ENCODE data around the gene MYMX. TPM values are rescaled to one million over a fixed set of nuclear protein-coding genes. Genes with fewer than 3 reads are reported as not detected.

The MYMX gene
- total and polyA plus RNA-seq, 2 of the 13 experiments (the other 11 are each of a cell fraction or from before 2014, with no cell fraction given), result not detected

DNA sequence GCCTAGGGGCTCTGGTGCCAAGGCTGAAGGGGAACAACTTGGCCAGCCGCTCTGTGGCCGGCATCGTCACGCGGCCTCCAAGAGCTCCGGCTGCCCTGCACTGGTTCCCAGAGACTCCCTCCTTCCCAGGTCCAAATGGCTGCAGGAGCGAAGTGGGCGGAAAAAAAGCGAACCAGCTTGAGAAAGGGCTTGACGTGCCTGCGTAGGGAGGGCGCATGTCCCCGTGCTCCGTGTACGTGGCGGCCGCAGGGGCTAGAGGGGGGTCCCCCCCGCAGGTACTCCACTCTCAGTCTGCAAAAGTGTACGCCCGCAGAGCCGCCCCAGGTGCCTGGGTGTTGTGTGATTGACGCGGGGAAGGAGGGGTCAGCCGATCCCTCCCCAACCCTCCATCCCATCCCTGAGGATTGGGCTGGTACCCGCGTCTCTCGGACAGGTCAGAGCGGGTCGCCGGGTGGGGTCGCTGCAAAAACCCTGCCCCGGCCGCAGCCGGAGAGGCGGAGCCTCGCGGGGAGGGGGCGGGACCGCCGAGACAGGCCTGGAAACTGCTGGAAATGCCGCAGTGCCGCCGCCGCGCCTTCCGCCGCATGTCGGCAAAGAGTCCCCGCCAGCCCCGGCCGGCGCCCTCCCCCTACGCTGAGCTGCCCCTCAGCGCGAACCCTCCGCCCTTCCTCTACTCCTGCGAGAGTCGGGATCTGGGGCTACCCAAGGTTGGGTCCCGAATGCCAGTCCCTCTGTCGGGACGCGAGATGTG, 29.4 kb downstream of the MYMX start (continued):
- TF ChIP-seq PCBP1 (IDR thresholded peaks at IDR 0.05; ENCODE audit: borderline replicate concordance, low read depth, low read length) (peak; percentile 99), ZNF441 (CRISPR knock-in tag; IDR thresholded peaks at IDR 0.05; ENCODE audit: borderline replicate concordance) (peak; percentile 51), ZBTB7A (CRISPR knock-in tag; IDR thresholded peaks at IDR 0.05) (no peak; the same call in 1 of the 2 replicates), ONECUT2 (CRISPR knock-in tag; IDR thresholded peaks at IDR 0.05) (peak; percentile 41; the same call in 1 of the 2 replicates), ZMAT3 (CRISPR knock-in tag; conservative IDR thresholded peaks at IDR 0.05) (peak; percentile 19; the same call in 1 of the 2 replicates), ZNF317 (CRISPR knock-in tag; IDR thresholded peaks at IDR 0.05) (no peak; the same call in 1 of the 2 replicates), NR3C1 (CRISPR knock-in tag; IDR thresholded peaks at IDR 0.05) (no peak), TBP (CRISPR knock-in tag; IDR thresholded peaks at IDR 0.05) (no peak; the same call in 1 of the 2 replicates), KLF11 (CRISPR knock-in tag; IDR thresholded peaks at IDR 0.05) (peak; percentile 64; the same call in 1 of the 2 replicates), ZSCAN30 (CRISPR knock-in tag; IDR thresholded peaks at IDR 0.05) (peak; percentile 88; the same call in 1 of the 2 replicates), MXD4 (CRISPR knock-in tag; IDR thresholded peaks at IDR 0.05) (peak; percentile 68; the same call in 1 of the 2 replicates), NFKBIZ (CRISPR knock-in tag; IDR thresholded peaks at IDR 0.05) (no peak), REPIN1 (CRISPR knock-in tag; IDR thresholded peaks at IDR 0.05; ENCODE audit: borderline replicate concordance, low read depth) (peak; percentile 90), FOXC1 (CRISPR knock-in tag; IDR thresholded peaks at IDR 0.05; ENCODE audit: borderline replicate concordance) (no peak), ZNF224 (CRISPR knock-in tag; IDR thresholded peaks at IDR 0.05) (no peak; the same call in 1 of the 2 replicates), ZNF747 (CRISPR knock-in tag; IDR thresholded peaks at IDR 0.05; ENCODE audit: borderline replicate concordance) (peak; percentile 65), SIX4 (CRISPR knock-in tag; IDR thresholded peaks at IDR 0.05) (no peak), PRMT3 (CRISPR knock-in tag; IDR thresholded peaks at IDR 0.05; ENCODE audit: borderline replicate concordance, low read depth) (no peak), SNAI1 (CRISPR knock-in tag; IDR thresholded peaks at IDR 0.05; ENCODE audit: borderline replicate concordance) (peak; percentile 86), MIXL1 (CRISPR knock-in tag; IDR thresholded peaks at IDR 0.05) (peak; percentile 9), TGIF2 (CRISPR knock-in tag; IDR thresholded peaks at IDR 0.05) (peak; percentile 58; the same call in 1 of the 2 replicates), EED (CRISPR knock-in tag; IDR thresholded peaks at IDR 0.05) (peak; percentile 7; the same call in 1 of the 2 replicates), POLR2AphosphoS5 (IDR thresholded peaks at IDR 0.05; ENCODE audit: low read depth, low read length) (peak; percentile 70), GFI1 (CRISPR knock-in tag; IDR thresholded peaks at IDR 0.05; ENCODE audit: borderline replicate concordance) (peak; percentile 87)
- TF ChIP-seq, protein P1, sequence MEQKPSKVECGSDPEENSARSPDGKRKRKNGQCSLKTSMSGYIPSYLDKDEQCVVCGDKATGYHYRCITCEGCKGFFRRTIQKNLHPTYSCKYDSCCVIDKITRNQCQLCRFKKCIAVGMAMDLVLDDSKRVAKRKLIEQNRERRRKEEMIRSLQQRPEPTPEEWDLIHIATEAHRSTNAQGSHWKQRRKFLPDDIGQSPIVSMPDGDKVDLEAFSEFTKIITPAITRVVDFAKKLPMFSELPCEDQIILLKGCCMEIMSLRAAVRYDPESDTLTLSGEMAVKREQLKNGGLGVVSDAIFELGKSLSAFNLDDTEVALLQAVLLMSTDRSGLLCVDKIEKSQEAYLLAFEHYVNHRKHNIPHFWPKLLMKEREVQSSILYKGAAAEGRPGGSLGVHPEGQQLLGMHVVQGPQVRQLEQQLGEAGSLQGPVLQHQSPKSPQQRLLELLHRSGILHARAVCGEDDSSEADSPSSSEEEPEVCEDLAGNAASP (CRISPR knock-in tag; IDR thresholded peaks at IDR 0.05; ENCODE audit: borderline replicate concordance), result peak; percentile 70
- TF ChIP-seq, protein P2, sequence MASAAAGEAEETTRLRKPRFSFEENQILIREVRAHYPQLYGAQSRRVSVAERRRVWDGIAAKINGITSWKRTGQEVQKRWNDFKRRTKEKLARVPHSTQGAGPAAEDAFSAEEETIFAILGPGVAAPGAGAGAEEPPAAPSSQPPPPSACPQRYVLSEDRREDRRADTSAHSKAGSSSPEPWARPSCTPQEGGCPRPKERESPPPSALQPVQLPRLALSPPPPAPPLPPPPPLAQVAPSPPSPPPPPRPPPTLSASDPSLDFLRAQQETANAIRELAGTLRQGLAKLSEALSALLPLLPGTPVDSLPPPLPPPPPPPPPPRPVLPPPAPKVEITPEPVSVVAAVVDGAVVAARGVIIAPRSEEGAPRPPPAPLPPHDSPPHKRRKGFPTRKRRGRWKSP (CRISPR knock-in tag; IDR thresholded peaks at IDR 0.05), result peak; percentile 83
- TF ChIP-seq, protein P3, sequence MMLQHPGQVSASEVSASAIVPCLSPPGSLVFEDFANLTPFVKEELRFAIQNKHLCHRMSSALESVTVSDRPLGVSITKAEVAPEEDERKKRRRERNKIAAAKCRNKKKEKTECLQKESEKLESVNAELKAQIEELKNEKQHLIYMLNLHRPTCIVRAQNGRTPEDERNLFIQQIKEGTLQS (CRISPR knock-in tag; IDR thresholded peaks at IDR 0.05), result no peak; the same call in none of the 2 replicates
- TF ChIP-seq, protein P4, sequence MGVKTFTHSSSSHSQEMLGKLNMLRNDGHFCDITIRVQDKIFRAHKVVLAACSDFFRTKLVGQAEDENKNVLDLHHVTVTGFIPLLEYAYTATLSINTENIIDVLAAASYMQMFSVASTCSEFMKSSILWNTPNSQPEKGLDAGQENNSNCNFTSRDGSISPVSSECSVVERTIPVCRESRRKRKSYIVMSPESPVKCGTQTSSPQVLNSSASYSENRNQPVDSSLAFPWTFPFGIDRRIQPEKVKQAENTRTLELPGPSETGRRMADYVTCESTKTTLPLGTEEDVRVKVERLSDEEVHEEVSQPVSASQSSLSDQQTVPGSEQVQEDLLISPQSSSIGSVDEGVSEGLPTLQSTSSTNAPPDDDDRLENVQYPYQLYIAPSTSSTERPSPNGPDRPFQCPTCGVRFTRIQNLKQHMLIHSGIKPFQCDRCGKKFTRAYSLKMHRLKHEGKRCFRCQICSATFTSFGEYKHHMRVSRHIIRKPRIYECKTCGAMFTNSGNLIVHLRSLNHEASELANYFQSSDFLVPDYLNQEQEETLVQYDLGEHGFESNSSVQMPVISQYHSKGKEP (CRISPR knock-in tag; IDR thresholded peaks at IDR 0.05), result peak; percentile 22; the same call in 1 of the 2 replicates
